Breast epithelium (tissue), 3 donors: ENCODE results near the gene VRK1.

ENCODE experiments used
- CTCF ChIP-seq, 3 donors: fragments of 450-650 bp; IDR thresholded peaks; one replicate each; pipeline ENCODE4 v1.5.1; 2016 to 2017; ENCODE audit warnings: antibody characterized with exemption in 3 of 3, mild to moderate bottlenecking in 3 of 3, moderate library complexity in 3 of 3
- POLR2A ChIP-seq: fragments of 450-650 bp; IDR thresholded peaks from one replicate; pipeline ENCODE4 v1.6.1; 2016; ENCODE audit warnings: antibody characterized with exemption, mild to moderate bottlenecking, moderate library complexity
- POLR2AphosphoS5 ChIP-seq, 3 donors: sonication (generic); formaldehyde crosslinking; IDR thresholded peaks; one replicate each; pipeline ENCODE4 v1.6.1; 2017; ENCODE audit warnings: antibody characterized with exemption in 3 of 3

- no peak for TF ChIP-seq CTCF (IDR thresholded peaks at IDR 0.05)
- TF ChIP-seq POLR2A: no peak
- no peak for TF ChIP-seq POLR2AphosphoS5 (IDR thresholded peaks at IDR 0.05)
Measured at GRCh38 chr14:96929950-96930349, 132.8 kb downstream of the VRK1 start.
